Vagina (tissue), 2 donors: ENCODE data around the gene TMEM59L. TPM values are rescaled to one million over a fixed set of nuclear protein-coding genes. Genes with fewer than 3 reads are reported as not detected.

Experiments used
- DNase-seq, 2 donors: peaks; one replicate each; pipeline ENCODE4 v3.0.0-alpha.2; 2017; ENCODE audit errors: extremely low spot score in 2 of 2
- H3K27ac ChIP-seq: fragments of 200-600 bp; sonication (generic); one replicate; pipeline ENCODE4 v1.5.1; 2019
- H3K27me3 ChIP-seq: fragments of 200-600 bp; sonication (generic); one replicate; pipeline ENCODE4 v1.5.1; 2019
- H3K36me3 ChIP-seq, 2 donors: fragments of 200-600 bp; sonication (generic); one replicate each; pipeline ENCODE4 v1.5.1; 2017 to 2019
- H3K4me1 ChIP-seq: fragments of 200-600 bp; sonication (generic); one replicate; pipeline ENCODE4 v1.5.1; 2019
- H3K4me3 ChIP-seq, 2 donors: fragments of 200-600 bp; sonication (generic); 1 replicate in 1 of 2; 2 replicates in 1 of 2; pipeline ENCODE4 v1.5.1; 2016 to 2019
- H3K9me3 ChIP-seq: fragments of 200-600 bp; sonication (generic); one replicate; pipeline ENCODE4 v1.5.1; 2019
- POLR2A ChIP-seq, 2 donors: fragments of 450-650 bp; IDR thresholded peaks; one replicate each; pipeline ENCODE4 v1.6.1; 2017; ENCODE audit warnings: antibody characterized with exemption in 2 of 2, mild to moderate bottlenecking in 2 of 2, moderate library complexity in 2 of 2
- POLR2AphosphoS5 ChIP-seq, 2 donors: sonication (generic); formaldehyde crosslinking; IDR thresholded peaks; one replicate each; pipeline ENCODE4 v1.9.0; 2017; ENCODE audit warnings: antibody characterized with exemption in 2 of 2, mild to moderate bottlenecking in 2 of 2, low read depth in 1 of 2; ENCODE audit not compliant: insufficient read depth in 1 of 2
- intact Hi-C: fragments of 100-400 bp; cut with DNase I; formaldehyde crosslinking; loops from one replicate; pipeline ENCODE4 v1.15.1; 2023
- total RNA-seq: library from RNA; depleted of rRNA; stranded (reverse); fragments of >200 nt; gene quantifications from one replicate; pipeline ENCODE4 v1.2.3, GENCODE V29; 2016
- TF ChIP-seq, protein P1 (sequence below), 3 experiments: fragments of 450-650 bp in 2 of 3; fragments of 200-600 bp in 1 of 3; sonication (generic) in 1 of 3; IDR thresholded peaks; one replicate each; pipeline ENCODE4 v1.5.1; 2017 to 2019; ENCODE audit warnings: antibody characterized with exemption in 3 of 3, mild to moderate bottlenecking in 2 of 3, moderate library complexity in 2 of 3

The TMEM59L gene
- total RNA-seq, 1 donor from 2014 or later = 4.2 TPM

DNA sequence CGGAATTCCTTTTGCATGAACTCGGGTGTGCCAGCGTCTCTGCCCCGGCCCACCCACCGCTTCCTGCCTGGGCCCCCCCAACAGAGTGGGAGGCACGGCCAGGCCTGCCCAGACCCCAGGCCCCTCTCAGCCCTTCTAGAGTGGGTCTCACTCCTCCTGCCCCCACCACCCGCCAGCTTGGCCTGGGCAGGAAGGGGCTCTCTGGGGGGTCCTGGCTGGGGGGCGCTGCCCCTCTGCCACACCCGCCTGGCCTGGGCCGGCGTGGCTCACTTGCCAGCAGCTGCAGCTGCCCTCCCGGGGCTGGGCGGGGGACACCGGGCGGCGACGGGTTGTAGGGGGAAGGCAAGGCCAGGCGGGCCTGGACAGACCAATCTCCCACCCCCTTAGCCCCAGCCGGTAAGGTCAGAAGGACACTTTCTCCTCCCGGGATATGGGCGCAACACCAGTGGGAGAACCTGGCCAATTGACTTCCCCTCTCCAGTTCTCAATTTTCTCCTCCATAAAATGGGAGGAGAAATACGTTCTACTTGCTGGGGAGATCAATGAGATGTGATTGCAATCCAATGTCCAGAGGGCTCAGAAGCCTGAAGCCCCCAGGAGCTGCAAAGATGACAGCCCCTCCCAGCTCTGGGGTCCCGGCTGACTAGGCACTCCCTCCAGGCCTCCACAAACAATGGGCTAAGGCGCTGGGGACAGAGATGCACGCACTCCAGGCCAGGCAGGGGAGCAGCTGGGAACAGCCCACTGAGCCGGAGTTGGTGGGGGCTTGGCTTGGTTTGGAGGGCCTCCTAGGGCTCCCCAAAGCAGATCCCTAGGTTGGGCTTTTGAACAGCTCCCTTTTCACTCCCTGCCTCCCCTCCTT lies 8.5 kb upstream of the TMEM59L start:
- no peak for DNase-seq
- no peak for TF ChIP-seq POLR2AphosphoS5 (IDR thresholded peaks at IDR 0.05; ENCODE audit: insufficient read depth in 1 of 2, low read depth in 1 of 2)
- TF ChIP-seq POLR2A (IDR thresholded peaks at IDR 0.05) = no peak
- TF ChIP-seq, protein P1, sequence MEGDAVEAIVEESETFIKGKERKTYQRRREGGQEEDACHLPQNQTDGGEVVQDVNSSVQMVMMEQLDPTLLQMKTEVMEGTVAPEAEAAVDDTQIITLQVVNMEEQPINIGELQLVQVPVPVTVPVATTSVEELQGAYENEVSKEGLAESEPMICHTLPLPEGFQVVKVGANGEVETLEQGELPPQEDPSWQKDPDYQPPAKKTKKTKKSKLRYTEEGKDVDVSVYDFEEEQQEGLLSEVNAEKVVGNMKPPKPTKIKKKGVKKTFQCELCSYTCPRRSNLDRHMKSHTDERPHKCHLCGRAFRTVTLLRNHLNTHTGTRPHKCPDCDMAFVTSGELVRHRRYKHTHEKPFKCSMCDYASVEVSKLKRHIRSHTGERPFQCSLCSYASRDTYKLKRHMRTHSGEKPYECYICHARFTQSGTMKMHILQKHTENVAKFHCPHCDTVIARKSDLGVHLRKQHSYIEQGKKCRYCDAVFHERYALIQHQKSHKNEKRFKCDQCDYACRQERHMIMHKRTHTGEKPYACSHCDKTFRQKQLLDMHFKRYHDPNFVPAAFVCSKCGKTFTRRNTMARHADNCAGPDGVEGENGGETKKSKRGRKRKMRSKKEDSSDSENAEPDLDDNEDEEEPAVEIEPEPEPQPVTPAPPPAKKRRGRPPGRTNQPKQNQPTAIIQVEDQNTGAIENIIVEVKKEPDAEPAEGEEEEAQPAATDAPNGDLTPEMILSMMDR (IDR thresholded peaks at IDR 0.05) = no peak
- H3K4me1 ChIP-seq = peaks cover 14% of the 10 kb centered on the region
- intact Hi-C loops = no loop called here
- H3K27ac ChIP-seq = no peak overlapping the region
- no peaks in the 10 kb centered on the region for H3K36me3 ChIP-seq
- H3K4me3 ChIP-seq = no peak overlapping the region
- H3K27me3 ChIP-seq = no peaks in the 10 kb centered on the region
- H3K9me3 ChIP-seq = no peaks in the 10 kb centered on the region

- Histone ChIP-seq H3K4me3 (no peak overlapping the region), H3K36me3 (no peaks in the 10 kb centered on the region), H3K9me3 (no peaks in the 10 kb centered on the region), H3K27me3 (no peaks in the 10 kb centered on the region), H3K27ac (no peak overlapping the region), H3K4me1 (peaks cover 14% of the 10 kb centered on the region)
- TF ChIP-seq POLR2A (IDR thresholded peaks at IDR 0.05) (no peak), POLR2AphosphoS5 (IDR thresholded peaks at IDR 0.05; ENCODE audit: insufficient read depth in 1 of 2, low read depth in 1 of 2) (no peak)
- TF ChIP-seq, protein P1 (IDR thresholded peaks at IDR 0.05) = no peak
- DNase-seq = no peak
- intact Hi-C loops = no loop called here
Measured at GRCh38 chr19:18604820-18605159, 7.9 kb upstream of the TMEM59L start.

DNA sequence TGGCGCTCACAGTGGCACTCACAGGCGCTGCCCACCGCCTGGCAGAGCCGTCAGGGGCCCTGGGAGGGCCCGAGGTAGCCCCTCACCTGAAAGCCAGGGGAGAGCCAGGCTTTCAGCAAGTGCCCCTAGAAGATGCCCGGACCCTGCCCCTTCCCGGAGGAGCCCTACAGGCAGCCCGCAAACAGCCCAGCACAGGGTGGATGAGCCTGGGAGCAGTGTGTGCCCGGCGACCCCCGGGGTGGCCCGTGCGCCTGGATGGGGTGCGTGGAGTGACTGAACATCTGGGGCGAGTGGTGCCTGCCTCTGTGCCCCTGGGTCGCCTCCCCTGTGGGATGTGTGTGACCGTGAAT lies 7.5 kb upstream of the TMEM59L start:
- Histone ChIP-seq H3K4me3 (no peak overlapping the region), H3K27ac (no peak overlapping the region), H3K27me3 (no peaks in the 10 kb centered on the region), H3K9me3 (no peaks in the 10 kb centered on the region), H3K4me1 (peaks cover 14% of the 10 kb centered on the region), H3K36me3 (no peaks in the 10 kb centered on the region)
- intact Hi-C loops = no loop called here
- TF ChIP-seq, protein P1 (IDR thresholded peaks at IDR 0.05) = no peak
- TF ChIP-seq POLR2A (IDR thresholded peaks at IDR 0.05) (no peak), POLR2AphosphoS5 (IDR thresholded peaks at IDR 0.05; ENCODE audit: insufficient read depth in 1 of 2, low read depth in 1 of 2) (no peak)
- DNase-seq = no peak

DNA sequence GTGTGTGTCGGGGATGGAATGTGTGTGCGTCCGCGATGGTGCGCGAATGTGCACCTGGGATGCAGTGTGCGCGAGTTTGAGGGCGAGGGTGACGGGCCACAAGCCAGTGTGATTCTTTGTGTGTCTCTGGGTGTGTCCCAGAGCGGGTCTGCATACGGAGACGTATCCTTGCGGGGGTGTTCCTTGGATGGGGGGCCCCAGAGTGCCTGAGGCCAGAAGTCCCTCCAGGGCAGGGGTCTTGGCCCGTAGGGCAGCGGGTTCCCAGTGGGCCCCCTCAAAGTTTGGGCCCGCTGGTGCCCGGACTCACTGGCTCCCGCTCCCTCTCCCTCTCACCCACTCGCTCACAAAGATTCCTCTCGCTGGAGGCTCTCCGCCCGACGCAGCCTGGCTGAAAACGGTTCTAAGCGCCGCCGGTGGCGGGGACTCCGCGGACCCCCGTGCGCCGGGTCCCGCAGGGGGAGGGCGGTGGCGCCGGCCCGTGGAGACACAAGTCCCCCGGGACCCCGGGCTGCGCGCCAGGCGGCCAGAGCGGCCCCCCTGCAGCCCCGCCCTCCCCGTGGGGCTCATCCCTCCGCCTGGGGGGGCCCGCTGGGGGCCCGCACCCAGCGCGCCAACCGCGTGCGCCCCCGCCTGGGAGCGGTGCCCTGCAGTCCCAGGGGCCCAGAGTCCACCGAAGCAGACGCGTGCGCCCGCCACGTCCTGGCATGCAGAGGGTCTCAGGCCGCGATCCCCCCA lies 7.0 kb upstream of the TMEM59L start:
- intact Hi-C loops = no loop called here
- Histone ChIP-seq H3K27ac (no peak overlapping the region), H3K36me3 (no peaks in the 10 kb centered on the region), H3K4me1 (peaks cover 17% of the 10 kb centered on the region), H3K9me3 (no peaks in the 10 kb centered on the region), H3K27me3 (peaks cover 4% of the 10 kb centered on the region), H3K4me3 (peak overlapping the region; percentile 11 to 29)
- TF ChIP-seq POLR2AphosphoS5 (IDR thresholded peaks at IDR 0.05; ENCODE audit: insufficient read depth in 1 of 2, low read depth in 1 of 2) = no peak
- TF ChIP-seq, protein P1 (IDR thresholded peaks at IDR 0.05) = no peak
- no peak for TF ChIP-seq POLR2A (IDR thresholded peaks at IDR 0.05)
- no peak for DNase-seq
